ENCODE results near the gene POLR1G.
"Not testable (repeated sequence)": the region's sequence is repeated elsewhere in the genome, so short reads cannot be mapped to it uniquely, and the experiment has no call there.

Gene POLR1G

DNA sequence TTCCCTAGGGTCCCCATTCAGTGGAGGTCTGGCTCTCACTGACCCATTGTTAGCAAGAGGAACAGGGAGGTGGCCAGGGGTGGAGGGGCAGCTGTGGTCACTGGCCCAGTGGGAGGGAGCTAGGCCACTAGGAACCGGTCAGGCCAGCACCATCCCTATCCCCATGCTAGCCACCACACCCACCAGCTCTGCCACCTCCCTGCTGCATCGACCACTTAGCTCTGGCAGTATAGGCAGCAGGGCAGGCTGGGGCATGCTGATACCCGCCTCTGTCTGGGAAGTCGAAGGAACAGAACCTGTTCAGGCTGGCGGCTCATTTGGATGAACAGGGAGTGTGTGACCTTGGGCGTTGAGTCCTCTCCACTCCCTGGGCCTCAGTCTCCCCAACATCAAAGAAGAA, 6.3 kb upstream of the POLR1G start:
- DNase-seq (ENCODE audit: low read depth) = no peak

DNA sequence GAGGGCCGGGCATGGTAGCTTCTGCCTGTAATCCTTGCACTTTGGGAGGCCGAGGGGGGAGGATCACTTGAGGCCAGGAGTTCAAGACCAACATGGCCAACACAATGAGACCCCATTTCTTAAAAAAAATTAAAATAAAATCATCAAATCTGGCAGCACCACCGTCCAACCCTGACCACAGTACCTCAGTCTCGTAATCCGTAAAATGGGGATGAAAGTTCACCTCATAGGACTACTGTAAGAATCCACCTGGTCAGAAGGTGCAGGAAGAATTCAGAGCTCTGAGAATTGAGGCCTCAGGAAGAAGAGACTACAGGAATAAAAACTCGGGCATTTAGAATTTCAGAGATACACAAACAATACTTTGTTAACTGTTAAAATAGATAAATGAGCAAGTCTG, 4.6 kb upstream of the POLR1G start:
- no peak for DNase-seq (ENCODE audit: low read depth)

DNA sequence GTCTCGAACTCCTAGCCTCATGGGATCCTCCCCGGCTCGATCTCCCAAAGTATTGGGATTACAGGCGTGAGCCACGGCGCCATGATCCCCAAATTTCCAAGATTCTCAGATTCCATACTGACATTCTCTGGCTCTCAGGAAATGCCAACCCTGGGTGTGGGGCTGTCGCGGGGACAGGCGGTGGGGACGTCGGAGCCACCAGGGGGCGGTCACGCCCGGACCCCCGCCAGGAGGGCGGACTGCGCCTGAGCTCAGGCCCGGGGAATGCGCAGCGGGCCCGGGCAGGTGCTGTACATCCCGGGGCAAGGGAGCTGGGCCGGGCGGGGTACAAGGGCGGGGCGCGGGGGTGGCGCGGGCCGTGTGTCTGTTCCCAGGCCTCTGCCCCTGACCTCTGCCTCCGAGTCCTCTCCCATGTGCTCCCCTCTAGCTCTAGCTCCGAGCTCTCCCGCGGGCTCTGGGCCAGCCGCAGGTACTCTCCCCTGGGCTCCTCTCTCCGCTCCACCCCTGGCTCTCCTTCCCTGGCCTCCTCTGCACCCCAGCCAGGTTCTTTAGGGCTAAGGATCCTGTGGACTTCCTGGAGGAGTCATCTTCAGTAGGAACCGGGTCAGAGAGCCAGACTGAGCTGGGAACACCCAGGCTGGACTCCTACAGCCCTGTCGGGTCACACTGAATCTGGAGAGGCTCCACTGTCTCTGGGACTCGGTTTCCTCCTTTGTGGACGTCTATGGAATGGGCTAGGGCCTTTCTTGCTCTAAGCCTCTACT, 4.0 kb upstream of the POLR1G start:
- DNase-seq (ENCODE audit: low read depth) = no peak

DNA sequence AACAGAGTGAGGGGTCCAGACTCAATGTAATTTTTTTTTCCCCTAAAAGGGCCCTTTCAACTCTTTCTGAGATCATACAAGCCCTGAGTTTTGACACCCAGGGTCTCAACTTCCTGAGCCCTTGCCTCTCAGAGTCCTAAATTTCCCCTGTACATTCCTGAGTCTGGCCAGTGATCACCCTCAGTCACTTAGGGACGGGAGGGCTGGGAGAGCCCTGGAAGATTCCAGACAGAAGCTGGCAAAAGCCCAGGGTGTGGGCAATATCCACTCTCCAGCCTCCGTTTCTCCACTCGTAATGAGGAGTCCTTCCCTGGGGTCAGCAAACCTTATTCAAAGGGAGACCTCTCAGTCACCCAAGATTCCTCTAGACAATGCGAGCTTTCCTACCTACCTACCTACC, 3.2 kb upstream of the POLR1G start:
- DNase-seq (ENCODE audit: low read depth) = no peak

DNA sequence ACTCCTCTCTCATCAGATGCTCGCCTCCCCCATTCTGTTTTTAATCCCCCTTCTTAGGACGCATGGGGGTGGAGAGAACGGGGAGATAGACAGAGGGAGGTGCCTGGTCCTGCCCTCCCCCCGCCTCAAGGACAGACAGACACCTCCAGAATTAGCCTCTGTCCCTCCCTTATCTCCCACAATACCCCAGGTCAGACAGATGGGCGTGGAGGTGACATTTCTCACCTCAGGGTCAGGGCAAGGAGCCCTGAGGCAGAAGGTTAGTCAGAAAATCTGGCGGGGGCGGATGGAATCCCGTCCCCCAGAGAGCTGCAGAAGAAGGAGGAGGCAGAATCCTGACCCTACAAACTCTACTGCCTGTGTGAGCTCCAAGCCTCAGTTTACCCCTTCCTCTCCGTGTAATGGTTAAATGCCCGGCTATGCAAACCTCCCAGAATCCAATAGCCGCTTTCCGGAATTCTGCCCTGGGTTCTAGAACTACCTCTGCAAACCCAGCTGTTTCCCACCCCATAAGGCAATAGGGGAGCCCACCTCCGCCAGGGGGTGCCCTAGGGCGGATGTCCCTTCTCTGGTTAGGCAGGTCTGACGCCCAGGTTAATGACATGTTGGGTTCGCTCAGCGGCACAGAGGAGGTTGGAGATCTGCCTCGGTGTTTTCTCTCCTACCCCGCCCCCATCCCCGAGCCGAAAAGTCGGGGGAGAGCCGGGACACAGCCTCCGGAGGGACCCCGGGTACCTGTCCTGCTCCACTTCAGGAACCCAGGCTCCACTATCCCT, 2.5 kb upstream of the POLR1G start:
- DNase-seq (ENCODE audit: low read depth) = no peak

DNA sequence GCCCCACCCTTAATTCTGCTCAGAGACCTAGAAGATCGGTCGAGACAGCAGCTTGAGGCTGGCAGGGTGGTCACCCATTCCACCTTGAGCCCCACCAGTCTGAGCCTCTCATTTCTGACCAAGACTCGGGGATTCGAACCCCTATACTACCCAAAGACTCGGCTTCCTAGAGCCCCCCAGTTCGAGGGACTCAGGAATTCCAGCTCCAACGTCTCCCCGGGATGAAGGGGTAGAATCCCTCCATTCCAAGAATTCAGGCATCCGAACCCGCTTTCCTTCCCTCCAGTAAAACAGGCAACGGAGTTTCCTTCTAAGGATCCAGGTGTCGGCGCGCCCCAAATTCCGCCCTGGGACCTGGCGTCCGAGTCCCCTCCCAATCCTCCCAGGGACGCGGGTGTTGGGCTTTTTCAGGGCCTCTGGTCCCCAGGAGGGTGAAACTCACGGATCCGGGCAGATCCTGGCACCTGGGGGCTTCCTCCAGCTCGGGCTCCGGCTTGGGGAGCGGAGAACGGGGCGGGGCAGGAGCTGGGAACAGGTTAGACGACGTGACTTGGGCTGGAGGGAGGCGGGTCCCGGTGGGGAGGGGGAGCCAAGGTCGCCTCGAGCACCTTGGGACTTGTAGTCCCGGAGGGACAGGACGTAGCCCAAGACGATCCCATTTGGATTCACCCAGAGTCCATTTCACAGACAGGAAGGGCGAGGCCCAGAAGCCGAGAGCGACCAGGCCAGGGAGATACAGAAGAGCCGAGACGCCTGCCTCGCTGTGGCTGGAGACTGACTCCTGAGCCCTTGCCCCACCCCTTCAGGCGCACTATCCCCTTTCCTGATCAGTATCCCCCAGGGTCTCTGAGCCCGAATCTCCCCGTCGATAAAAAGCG, 1.6 kb upstream of the POLR1G start, which contains the start of gene PPP1R13L:
TSS of gene PPP1R13L (minus strand) at position 513 of the 878 bp plus-strand sequence. CDS start 6,751 bp downstream, outside the sequence.
- peak; percentile 61 for DNase-seq (ENCODE audit: low read depth)

DNA sequence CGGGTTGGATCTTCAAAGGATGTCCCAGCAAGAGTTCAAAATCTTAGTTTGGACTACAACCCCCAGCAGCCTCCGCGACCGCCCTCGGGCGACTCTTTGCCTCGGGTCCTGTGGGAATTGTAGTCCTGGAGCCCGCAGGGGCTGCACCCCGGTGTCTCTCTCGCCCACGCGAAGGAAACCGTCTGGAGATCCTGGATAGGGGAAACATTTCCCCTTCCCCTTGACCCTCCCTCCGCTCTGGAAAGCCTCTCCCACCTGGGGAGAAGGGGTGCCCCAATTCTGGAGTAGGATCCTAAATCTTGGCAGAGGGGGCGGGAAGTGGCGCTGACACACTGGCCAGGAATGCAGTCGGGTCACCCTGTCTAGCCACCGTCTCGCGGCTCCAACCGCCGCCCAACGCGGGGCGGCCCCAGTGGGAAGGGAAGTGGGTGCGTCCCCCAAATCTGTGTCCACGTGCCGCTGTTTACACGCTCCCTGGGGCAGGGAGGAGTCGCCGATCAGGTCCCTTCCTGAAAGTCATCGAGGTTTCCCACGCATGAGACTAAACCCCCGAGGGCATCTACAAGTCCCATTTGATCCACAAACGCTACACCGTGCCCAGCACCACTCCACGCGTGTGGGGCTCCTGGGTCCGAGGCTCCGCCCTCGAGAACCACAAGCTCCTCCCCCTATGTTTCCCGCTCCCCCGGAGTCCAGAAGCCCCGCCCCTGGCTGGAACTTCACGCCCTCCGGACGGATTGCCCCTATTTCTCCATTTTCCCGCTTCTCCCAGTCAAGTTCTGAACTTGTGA, 814 bp upstream of the POLR1G start:
- DNase-seq (ENCODE audit: low read depth) = peak; percentile 82

DNA sequence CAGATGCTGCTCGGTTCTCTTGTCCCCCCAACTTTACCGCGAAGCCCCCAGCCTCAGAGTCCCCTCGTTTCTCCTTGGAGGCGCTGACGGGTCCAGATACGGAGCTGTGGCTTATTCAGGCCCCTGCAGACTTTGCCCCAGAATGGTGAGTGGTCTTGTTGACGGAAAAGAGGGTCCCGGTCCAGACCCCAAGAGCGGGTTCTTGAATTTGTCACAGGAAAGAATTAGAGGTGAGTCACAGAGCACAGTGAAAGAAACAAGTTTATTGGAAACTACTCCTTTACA, 589 bp downstream of the POLR1G start:
- no peak for DNase-seq (ENCODE audit: low read depth)

DNA sequence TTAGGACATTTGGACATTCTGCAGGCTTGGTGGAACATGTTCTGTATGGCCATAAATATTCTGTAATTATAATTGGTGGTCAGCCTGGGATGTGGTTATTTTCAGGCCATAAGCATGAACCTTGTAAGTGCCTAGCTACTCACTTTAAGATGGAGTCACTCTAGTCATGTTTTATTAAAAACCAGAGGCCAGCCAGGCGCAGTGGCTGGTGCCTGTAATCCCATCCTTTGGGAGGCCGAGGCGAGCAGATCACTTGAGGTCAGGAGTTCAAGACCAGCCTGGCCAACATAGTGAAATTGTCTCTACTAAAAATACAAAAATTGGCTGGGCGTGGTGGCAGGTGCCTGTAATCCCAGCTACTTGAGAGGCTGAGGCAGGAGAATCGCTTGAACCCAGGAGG, 1.1 kb downstream of the POLR1G start:
- not testable (repeated sequence) for DNase-seq (ENCODE audit: low read depth)

DNA sequence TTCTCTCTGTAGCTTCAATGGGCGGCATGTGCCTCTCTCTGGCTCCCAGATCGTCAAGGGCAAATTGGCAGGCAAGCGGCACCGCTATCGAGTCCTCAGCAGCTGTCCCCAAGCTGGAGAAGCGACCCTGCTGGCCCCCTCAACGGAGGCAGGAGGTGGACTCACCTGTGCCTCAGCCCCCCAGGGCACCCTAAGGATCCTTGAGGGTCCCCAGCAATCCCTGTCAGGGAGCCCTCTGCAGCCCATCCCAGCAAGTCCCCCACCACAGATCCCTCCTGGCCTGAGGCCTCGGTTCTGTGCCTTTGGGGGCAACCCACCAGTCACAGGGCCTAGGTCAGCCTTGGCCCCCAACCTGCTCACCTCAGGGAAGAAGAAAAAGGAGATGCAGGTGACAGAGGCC, 1.7 kb downstream of the POLR1G start:
- DNase-seq (ENCODE audit: low read depth) = no peak

DNA sequence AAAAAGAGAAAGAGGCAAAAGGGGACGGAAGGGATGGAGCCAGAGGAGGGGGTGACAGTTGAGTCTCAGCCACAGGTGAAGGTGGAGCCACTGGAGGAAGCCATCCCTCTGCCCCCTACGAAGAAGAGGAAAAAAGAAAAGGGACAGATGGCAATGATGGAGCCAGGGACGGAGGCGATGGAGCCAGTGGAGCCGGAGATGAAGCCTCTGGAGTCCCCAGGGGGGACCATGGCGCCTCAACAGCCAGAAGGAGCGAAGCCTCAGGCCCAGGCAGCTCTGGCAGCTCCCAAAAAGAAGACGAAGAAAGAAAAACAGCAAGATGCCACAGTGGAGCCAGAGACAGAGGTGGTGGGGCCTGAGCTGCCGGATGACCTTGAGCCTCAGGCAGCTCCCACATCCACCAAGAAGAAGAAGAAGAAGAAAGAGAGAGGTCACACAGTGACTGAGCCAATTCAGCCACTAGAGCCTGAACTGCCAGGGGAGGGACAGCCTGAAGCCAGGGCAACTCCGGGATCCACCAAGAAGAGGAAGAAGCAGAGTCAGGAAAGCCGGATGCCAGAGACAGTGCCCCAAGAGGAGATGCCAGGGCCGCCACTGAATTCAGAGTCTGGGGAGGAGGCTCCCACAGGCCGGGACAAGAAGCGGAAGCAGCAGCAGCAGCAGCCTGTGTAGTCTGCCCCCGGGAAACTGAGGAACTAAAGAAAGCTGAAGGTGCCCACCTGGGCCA, 2.5 kb downstream of the POLR1G start:
- no peak for DNase-seq (ENCODE audit: low read depth)

DNA sequence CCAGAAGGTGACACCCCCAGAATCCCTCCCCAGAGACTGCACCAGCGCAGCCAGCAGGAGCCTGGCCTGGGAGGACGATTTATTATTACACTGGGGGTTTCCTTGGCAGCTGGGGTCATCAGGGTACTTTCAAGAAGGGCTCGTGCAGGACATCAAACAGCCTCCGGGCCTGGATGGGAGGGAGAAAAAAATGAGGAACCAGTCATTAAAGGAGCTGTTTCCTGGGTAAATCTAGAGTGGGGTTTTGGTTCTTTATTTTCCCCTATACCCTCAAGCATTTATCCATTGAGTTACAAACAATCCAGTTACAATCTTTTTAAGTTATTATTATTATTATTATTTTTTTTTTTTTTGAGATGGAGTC, 3.1 kb downstream of the POLR1G start:
- no peak for DNase-seq (ENCODE audit: low read depth)

DNA sequence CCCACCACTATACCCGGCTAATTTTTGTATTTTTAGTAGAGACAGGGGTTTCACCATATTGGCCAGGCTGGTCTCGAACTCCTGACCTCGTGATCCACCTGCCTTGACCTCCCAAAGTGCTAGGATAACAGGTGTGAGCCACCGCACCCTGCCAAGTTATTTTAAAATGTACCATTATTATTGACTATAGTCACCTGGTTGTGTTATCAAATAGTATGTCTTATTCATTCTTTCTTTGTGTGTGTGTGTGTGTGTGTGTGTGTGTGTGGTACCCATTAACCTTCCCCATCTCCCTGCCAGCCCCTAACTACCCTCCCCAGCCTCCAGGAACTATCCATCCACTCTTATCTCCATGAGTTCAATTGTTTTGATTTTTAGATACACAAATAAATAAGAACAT, 3.9 kb downstream of the POLR1G start:
- not testable (repeated sequence) for DNase-seq (ENCODE audit: low read depth)

DNA sequence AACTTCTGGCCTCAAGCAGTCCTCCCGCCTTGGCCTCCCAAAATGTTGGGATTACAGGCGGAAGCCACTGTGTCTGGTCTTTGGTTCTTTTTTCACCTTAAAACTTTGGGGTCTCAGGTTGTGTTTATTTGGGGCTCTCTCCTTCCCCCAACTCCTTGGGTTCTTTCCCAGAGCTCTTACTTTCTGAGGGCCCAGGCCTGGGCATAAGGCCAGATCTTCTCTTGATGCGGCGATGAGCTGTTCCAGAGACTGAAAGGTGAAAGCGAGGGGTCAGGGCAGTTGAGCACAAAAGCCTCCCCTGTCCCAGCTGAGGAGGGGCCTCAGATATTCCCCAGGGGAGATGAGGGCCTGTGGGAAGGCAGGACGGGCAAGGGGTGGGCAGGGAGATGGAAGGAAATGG, 7.1 kb downstream of the POLR1G start:
- no peak for DNase-seq (ENCODE audit: low read depth)

DNA sequence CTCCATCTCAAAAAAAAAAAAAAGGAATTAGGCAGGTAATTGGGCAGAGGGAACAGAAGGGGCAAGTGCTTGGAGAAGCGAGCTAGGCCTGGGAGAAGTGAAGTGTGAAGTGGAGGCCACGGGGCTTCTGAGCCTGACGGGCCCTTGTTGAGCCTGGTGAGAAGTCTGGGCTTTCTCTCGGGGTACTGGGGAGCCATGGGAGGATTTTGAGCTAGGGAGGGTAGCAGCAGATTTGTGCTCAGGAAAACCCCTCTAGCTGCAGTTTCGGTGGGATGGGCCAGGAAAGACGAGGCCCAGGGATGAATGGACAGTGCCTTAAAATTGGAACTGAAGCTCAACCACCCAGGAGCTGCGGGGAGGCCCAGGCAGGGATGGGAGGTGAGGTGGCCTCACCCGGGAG, 8.0 kb downstream of the POLR1G start:
- DNase-seq (ENCODE audit: low read depth) = no peak

DNA sequence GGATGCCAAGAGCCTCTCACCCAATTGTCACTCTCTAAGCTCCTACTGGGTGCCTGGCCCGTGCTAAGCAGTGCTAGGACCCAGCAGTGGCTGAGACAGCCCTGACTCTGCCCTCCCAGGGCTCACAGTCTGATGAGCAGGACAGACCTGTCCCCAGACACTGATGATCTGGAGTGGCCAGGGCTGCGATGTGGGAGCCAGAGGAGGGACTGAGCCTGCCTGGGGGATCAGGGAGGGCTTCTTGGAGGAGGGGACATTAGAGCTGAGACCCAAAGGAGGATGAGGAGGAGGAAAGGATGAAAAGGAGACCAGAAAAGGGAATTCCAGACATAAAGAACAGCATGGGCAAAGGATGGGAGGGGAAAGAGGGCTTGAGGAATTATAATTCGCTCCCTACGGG, 10.7 kb downstream of the POLR1G start:
- no peak for DNase-seq (ENCODE audit: low read depth)

DNA sequence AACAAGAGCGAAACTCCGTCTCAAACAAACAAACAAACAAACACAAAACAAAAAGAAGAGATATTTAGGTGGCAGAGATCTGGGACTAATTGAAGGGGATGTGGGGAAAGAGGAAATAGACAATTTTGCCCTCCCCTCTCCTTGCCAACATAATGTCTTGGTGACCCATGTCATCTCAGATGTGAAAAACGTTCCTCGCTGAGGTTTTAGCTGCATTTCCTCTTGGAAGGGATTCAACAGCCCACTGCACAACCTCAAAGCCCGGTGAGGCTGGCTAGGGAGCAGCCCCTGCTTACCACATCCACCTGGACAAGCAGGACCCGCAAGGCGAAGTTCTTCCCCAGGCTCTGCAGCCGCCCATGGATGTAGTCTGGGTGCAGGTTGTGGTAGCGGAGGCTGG, 12.4 kb downstream of the POLR1G start:
- DNase-seq (ENCODE audit: low read depth) = no peak

DNA sequence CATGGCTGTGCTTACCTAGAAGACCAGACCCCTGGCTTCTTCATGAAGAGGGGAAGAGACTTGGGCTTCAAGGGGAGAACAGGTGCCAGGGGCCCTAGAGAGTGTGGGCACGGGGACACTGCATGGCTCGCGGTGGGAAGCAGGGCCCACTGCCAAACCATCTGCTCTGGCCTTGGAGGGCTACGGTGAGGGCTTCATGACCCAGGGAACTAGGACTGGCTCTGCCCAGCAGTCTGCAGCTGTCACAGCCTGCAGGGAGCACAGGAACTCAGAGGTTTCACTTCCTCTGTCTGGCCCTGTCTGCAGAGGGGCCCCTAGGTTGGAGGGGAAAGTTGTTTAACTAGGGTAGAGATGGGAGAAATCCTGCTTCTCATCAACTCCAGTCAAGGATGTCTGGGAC, 13.0 kb downstream of the POLR1G start:
- no peak for DNase-seq (ENCODE audit: low read depth)

DNA sequence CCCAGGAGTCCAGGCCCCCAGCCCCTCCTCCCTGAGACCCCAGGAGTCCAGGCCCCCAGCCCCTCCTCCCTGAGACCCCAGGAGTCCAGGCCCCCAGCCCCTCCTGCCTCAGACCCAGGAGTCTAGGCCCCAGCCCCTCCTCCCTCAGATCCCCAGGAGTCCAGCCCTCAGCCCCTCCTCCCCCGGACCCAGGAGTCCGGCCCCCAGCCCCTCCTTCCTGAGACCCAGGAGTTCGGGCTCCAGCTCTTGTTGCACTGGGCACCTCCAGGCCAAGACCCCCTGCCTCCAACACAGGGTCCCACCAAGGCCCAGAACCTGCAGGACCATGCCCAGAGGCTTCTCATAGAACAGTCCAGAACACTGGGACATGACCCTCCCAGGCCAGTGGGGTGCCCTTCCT, 13.5 kb downstream of the POLR1G start:
- no peak for DNase-seq (ENCODE audit: low read depth)

DNA sequence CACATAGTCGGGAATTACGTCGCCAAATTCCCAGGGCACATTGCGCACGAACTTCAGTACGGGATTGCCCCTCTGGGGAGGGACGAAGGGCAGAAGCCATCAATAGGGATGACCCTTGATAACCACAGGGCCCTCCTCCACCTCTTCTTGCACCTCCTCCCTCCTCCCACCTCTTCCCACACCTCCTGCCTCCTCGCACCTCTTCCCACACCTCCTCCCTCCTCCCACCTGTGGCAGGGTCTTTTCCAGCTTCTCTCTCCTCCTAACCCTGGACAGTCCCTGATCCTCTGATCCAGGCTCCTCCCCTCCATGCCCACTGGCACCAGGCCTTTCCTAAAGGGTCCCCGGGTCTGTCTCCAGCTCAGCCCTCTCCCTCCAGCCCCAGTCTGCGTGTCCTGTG, 13.9 kb downstream of the POLR1G start:
- no peak for DNase-seq (ENCODE audit: low read depth)

DNA sequence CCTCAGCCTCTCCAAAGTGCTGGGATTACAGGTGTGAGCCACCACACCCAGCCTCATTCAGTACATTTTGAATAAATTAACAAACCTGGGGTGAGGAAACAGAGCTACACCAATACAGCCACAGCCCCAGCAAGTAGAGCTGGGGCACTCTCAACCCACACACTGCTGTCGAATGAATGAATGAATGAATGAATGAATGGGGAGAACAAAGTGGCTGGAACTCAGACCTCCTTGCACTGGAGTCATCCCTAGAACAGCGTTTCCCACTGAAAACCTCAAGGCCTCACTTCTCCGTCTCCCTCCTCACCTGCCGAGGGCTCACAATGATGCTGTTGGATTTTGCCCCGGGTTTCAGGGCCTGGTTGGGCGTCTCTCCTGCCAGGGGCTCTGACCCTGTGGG, 14.4 kb downstream of the POLR1G start:
- DNase-seq (ENCODE audit: low read depth) = no peak
